ENCODE results near the gene NXPH1.

DNA sequence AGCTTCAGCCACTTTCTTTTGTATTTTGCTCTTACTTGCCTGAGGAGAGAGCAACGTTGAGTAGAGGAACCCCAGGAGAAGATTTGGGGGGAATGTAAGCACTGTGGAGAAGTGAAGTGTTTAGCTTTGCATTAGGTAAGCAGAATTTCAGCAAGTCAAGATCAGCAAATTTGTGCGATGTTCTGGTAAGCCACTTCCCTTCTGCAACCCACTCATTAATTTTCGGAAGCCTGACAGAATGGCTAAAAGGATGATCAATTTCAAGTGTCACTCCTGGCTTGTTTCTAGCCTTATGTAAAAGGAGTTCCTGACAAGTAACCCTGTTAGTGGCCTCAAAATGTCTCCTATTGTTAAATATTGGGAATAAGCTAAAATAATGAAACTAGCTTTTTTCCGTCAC is 48.5 kb upstream of the NXPH1 start:
- TF ChIP-seq CTCF (conservative IDR thresholded peaks at IDR 0.05; ENCODE audit: low read depth in 2 of 2) (no peak), EZH2phosphoT487 (IDR thresholded peaks at IDR 0.05; ENCODE audit: unreplicated experiment) (no peak), EZH2 (IDR thresholded peaks at IDR 0.05; ENCODE audit: low read depth, unreplicated experiment) (no peak), REST (IDR thresholded peaks at IDR 0.05; ENCODE audit: unreplicated experiment) (no peak), POLR2AphosphoS5 (IDR thresholded peaks at IDR 0.05; ENCODE audit: low read depth) (no peak), ZNF331 (CRISPR knock-in tag; IDR thresholded peaks at IDR 0.05; ENCODE audit: low read depth) (no peak), STAT1 (IDR thresholded peaks at IDR 0.05; ENCODE audit: unreplicated experiment) (no peak)
